Cardiac fibroblast (primary cell): ENCODE results near the gene MRGPRX3.

ENCODE experiments used
- DNase-seq, 2 donors: peaks; one replicate each; pipeline versions ENCODE4 v3.0.0 to v3.0.0-alpha.2; 2010; ENCODE audit warnings: low read depth in 2 of 2
- H3K4me3 ChIP-seq, 2 donors: replicated peaks in 1 of 2; 1 replicate in 1 of 2; 2 replicates in 1 of 2; pipeline ENCODE4 v1.5.1; 2011; ENCODE audit warnings: low read depth in 2 of 2, low read length in 2 of 2, mild to moderate bottlenecking in 2 of 2, moderate library complexity in 1 of 2
- TF ChIP-seq, protein P1 (sequence below): IDR thresholded peaks from one replicate; pipeline ENCODE4 v1.5.1; 2011; ENCODE audit warnings: low read depth, mild to moderate bottlenecking, low read length, inconsistent platforms

The MRGPRX3 gene

DNA sequence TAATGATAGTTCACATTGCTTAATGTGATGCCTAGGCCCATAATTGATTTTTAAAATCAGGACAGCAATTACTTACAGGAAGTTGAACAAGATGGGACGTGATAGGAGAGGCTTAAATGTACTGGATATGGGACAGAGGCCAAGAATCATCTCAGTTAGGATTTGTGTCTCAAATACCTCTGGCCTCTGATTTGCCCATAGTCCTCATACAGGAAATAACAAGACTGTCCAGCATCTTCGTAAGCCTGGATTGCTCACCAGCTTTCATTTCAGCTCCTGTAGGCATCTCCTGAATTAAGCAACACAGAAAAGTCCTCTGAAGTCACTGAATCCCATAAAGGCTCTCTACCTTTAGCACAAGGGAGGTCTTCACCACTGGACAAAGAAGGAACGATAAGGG lies at the start of gene MRGPRX3:
Gene MRGPRX3 (plus strand): TSS at position 231 of the 400 bp plus-strand sequence. CDS start 4,632 bp downstream, outside the sequence.
- peak; percentile 4 to 38 for DNase-seq
- H3K4me3 ChIP-seq, result no peak within 1 kb of the TSS
- TF ChIP-seq, protein P1, sequence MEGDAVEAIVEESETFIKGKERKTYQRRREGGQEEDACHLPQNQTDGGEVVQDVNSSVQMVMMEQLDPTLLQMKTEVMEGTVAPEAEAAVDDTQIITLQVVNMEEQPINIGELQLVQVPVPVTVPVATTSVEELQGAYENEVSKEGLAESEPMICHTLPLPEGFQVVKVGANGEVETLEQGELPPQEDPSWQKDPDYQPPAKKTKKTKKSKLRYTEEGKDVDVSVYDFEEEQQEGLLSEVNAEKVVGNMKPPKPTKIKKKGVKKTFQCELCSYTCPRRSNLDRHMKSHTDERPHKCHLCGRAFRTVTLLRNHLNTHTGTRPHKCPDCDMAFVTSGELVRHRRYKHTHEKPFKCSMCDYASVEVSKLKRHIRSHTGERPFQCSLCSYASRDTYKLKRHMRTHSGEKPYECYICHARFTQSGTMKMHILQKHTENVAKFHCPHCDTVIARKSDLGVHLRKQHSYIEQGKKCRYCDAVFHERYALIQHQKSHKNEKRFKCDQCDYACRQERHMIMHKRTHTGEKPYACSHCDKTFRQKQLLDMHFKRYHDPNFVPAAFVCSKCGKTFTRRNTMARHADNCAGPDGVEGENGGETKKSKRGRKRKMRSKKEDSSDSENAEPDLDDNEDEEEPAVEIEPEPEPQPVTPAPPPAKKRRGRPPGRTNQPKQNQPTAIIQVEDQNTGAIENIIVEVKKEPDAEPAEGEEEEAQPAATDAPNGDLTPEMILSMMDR, result no peak

DNA sequence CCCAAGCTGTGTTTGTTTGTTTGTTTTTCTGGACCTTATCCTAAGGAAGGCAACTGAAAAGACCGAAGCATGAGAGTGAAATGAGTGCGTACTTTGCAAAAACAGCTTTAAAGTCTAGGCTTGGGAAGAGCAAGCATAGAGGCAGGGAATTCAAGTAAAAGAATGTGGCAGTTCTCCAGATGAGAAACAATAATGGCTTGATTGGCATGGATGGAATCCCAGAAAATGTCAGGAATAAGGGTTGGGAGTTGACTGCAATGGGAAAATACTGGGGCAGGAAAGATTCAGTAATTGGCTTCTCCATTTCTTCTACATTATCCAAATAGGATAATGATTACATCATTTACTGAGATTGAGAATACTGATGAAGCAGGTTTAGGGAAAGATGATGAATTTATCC lies 44.0 kb upstream of the MRGPRX3 start:
- H3K4me3 ChIP-seq, result no peak overlapping the region
- DNase-seq, result no peak
- TF ChIP-seq, protein P1, result no peak

DNA sequence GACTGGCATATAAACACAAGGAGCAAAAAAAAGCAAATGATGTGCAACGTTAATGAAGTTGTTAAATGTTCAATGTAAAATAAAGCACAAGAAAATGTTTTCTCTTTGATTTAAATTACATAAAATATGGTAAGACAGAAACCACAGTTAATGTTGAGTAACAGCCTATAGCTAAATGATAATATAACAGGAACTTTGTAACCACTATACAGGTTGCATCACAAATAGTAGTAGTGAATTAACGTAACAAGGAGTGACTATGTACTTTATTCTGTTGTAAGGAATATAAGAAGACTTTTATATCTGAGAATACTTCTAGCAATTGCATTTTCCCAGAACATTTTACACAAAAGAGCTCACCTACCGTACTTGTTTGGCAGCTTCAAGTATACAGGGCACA lies 43.4 kb upstream of the MRGPRX3 start:
- no peak overlapping the region for H3K4me3 ChIP-seq
- TF ChIP-seq, protein P1, result no peak
- no peak for DNase-seq

DNA sequence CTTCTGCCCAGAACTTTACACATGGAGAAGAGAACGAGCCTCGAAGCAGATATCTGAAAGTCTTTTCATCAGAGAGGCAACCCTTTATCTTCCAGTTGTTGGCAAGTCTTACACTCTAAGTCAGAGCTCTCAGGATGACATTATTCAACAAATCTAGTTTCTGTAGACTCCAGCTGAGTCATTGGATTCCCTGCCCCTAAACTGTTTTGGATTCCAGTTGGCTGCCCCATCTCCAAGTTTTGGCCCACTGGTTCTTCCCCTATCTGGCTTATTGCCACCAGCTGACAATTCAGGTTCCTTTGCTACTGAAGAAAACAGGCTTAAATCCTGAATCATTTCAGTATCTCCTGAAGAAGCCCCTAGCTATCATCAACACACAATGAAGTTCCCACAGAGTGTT lies 40.6 kb upstream of the MRGPRX3 start:
- DNase-seq, result peak; percentile 23 to 42
- H3K4me3 ChIP-seq, result no peak overlapping the region
- TF ChIP-seq, protein P1, result no peak

DNA sequence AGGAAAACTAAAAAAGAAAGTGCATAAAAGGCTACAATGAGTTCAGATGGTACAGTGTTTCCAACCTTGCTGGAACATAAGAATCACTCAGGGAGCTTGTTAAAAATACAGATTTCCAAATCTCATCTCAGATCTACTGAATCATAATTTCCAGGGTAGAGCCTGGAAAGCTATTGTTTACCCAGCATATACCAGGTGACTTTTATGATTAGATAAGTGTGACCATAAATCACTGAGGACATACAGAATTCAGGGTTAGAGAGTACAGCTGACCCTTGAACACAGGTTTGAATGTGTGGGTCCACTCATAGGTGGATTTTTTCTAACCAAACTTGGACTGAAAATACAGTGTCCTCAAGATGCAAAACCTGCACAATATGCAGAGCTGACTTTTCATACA lies 38.4 kb upstream of the MRGPRX3 start:
- no peak for DNase-seq
- no peak overlapping the region for H3K4me3 ChIP-seq
- TF ChIP-seq, protein P1, result no peak

DNA sequence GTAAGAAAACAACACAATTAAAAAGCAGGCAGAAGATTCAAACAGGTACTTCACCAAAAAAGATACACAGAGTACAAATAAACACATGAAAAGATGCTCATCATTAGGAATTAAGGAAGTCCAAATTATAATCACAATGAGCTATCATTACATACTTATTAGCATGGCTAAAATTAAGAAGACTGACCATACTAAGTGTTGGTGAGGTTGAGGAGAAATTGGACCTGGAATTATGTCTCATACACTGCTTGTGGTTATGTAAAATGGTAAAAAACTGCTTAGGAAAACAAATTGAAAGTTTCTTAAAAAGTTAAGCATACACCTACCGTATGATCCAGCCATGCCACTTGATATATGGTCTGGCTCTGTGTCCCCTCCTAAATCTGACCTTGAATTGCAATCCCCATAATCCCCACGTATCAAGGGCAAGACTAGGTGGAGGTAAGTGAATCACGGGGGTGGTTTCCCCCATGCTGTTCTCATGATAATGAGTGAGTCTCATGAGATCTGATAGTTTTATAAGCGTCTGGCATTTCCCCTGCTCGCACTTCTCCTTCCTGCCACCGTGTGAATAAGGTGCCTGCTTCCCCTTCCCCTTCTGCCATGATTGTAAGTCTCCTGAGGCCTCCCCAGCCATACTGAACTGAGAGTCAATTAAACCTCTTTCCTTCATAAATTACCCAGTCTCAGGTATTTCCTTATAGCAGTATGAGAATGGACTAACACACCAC lies 31.3 kb upstream of the MRGPRX3 start:
- DNase-seq, result no peak
- no peak overlapping the region for H3K4me3 ChIP-seq
- TF ChIP-seq, protein P1, result no peak
